Memory B cell (primary cell): ENCODE measurements around the gene TASL.
"Not testable (repeated sequence)": the region's sequence is repeated elsewhere in the genome, so short reads cannot be mapped to it uniquely, and the experiment has no call there.

Experiments used
- ATAC-seq: fragments of 150-1000 bp; cut with Tn5 transposase; 2 replicates; pipeline ENCODE4 v1.10.0; 2021; ENCODE audit warnings: low read depth, mild to moderate bottlenecking, moderate library complexity
- DNase-seq, 2 donors: peaks; one replicate each; pipeline ENCODE4 v3.0.0; 2022; ENCODE audit warnings: low spot score in 2 of 2
- H3K27ac Mint-ChIP-seq: one replicate; pipeline ENCODE4 v1.8.0; 2022; ENCODE audit warnings: mild to moderate bottlenecking, moderate library complexity, mixed read lengths
- H3K27me3 Mint-ChIP-seq: one replicate; pipeline ENCODE4 v1.8.0; 2022; ENCODE audit warnings: mixed read lengths
- H3K36me3 Mint-ChIP-seq: one replicate; pipeline ENCODE4 v1.8.0; 2022; ENCODE audit warnings: mild to moderate bottlenecking, mixed read lengths
- H3K4me1 Mint-ChIP-seq: one replicate; pipeline ENCODE4 v1.8.0; 2022; ENCODE audit warnings: mixed read lengths
- H3K4me3 Mint-ChIP-seq: one replicate; pipeline ENCODE4 v1.8.0; 2022; ENCODE audit warnings: mild to moderate bottlenecking, moderate library complexity, mixed read lengths
- H3K9me3 Mint-ChIP-seq: one replicate; pipeline ENCODE4 v1.8.0; 2022; ENCODE audit warnings: mixed read lengths

TASL gene, protein sequence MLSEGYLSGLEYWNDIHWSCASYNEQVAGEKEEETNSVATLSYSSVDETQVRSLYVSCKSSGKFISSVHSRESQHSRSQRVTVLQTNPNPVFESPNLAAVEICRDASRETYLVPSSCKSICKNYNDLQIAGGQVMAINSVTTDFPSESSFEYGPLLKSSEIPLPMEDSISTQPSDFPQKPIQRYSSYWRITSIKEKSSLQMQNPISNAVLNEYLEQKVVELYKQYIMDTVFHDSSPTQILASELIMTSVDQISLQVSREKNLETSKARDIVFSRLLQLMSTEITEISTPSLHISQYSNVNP

GRCh38 chrX:30577362-30577991, at the start of gene TASL:
TSS of gene TASL (minus strand) at chrX:30577766. CDS start at chrX:30560355, 17,411 bp downstream.
- Mint-ChIP-seq H3K4me3 (peak within 1 kb of the TSS; percentile 97), H3K27me3 (no peaks in the 10 kb centered on the region), H3K9me3 (no peaks in the 10 kb centered on the region), H3K4me1 (peaks cover 13% of the 10 kb centered on the region), H3K27ac (peak within 1 kb of the TSS; percentile 99), H3K36me3 (peaks cover 11% of the 10 kb centered on the region)
- DNase-seq (peak; percentile 46 to 58), ATAC-seq (peak; percentile 90)

DNA sequence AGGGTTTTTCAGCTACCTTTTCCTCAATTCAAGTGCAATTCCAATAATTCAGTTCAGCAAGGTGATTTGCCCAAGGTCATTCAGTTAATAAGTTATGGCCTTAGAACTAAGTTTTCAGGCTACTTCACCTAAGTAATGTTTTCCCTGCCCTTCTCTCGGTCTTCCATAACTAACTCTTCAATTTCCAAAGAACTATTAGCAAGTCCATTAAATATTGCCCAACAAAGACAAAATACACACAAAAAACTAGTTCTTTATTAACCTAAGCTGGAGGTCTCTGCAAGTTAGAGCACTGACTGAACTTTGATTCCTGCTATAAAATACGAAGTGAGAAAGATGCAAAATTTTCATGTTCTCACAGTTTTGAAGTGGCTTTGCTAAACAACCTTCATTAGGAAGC, 48.8 kb upstream of the TASL start:
- no peak for DNase-seq
- Mint-ChIP-seq H3K27me3 (no peaks in the 10 kb centered on the region), H3K36me3 (peaks cover 1% of the 10 kb centered on the region), H3K4me3 (no peak overlapping the region), H3K9me3 (no peaks in the 10 kb centered on the region), H3K27ac (no peak overlapping the region), H3K4me1 (no peaks in the 10 kb centered on the region)
- no peak for ATAC-seq

DNA sequence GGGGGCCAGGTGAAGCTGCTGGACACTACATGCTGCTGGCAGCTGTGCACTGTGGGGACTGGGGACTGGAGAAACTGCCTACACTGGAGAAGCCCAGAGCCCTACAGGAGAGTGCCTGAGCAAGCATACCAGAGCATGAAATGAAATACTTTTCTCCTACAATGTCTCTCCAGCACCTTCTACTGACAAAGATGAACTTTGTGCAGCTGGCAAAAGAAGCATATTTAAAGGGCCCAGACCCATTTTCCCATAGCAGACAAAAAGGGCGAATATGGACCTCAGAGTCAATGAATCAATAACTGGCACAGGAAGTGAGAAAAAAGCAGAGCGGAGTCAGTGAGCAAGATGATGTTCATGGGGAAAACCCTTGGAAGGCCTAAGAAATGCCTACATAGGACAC, 44.8 kb upstream of the TASL start:
- Mint-ChIP-seq H3K4me3 (no peak overlapping the region), H3K9me3 (no peaks in the 10 kb centered on the region), H3K27ac (no peak overlapping the region), H3K4me1 (no peaks in the 10 kb centered on the region), H3K27me3 (no peaks in the 10 kb centered on the region), H3K36me3 (peaks cover 1% of the 10 kb centered on the region)
- no peak for ATAC-seq
- no peak for DNase-seq

GRCh38 chrX:30620980-30621618, 43.5 kb upstream of the TASL start:
- Mint-ChIP-seq H3K36me3 (peaks cover 1% of the 10 kb centered on the region), H3K27me3 (no peaks in the 10 kb centered on the region), H3K4me1 (no peaks in the 10 kb centered on the region), H3K27ac (no peak overlapping the region), H3K4me3 (no peak overlapping the region), H3K9me3 (no peaks in the 10 kb centered on the region)
- DNase-seq (no peak), ATAC-seq (no peak)

DNA sequence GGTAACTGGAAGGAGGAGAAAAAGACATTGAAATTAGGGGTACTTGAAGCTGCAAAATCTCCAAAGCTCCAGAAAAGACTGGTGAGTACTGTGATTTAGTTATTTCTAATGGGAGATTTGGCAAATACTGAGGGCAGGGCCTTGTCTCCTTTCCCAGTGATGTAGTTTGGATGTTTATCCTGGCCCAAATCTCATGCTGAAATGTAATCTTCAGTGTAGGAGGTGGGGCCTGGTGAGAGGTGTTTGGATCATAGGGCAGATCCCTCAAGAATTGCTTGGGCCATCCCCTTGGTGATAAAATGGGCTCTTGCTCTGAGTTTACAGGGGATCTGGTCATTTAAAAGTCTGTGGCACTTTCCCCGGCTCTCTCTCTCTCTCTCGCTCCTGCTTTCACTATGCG, 42.6 kb upstream of the TASL start:
- Mint-ChIP-seq H3K4me1 (no peaks in the 10 kb centered on the region), H3K9me3 (no peaks in the 10 kb centered on the region), H3K4me3 (no peak overlapping the region), H3K27me3 (no peaks in the 10 kb centered on the region), H3K36me3 (peaks cover 1% of the 10 kb centered on the region), H3K27ac (no peak overlapping the region)
- DNase-seq, result no peak
- ATAC-seq, result no peak

DNA sequence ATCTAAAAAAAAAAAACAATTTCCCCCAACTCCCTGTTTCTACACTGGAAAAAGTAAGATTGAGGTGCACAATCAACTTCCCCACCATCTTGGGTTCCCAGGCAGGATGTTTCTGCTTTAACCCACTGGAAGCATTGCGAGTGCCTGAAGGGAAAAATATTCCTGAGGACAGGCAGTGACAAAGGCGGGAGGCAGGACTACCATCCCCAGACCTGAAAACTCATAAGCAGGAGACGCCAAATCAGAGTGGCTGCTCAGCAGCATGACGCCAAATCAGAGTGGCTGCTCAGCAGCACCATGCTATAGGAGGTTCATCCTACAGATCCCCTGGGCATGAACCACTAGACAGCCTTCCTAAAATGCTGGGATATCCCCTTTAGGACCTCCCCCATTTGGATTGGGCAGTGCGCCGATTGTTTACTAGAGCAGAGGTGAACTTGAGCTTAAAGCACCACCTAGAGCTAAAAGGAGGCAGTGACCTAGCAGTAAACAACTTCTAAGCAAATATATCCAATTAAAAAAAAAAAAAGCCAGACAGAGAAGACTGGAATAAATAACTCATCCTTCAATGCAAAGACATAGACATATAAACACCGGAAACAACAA, 40.7 kb upstream of the TASL start:
- Mint-ChIP-seq H3K4me1 (no peaks in the 10 kb centered on the region), H3K4me3 (no peak overlapping the region), H3K27ac (no peak overlapping the region), H3K36me3 (peaks cover 1% of the 10 kb centered on the region), H3K27me3 (peaks cover 2% of the 10 kb centered on the region), H3K9me3 (no peaks in the 10 kb centered on the region)
- no peak for ATAC-seq
- no peak for DNase-seq

DNA sequence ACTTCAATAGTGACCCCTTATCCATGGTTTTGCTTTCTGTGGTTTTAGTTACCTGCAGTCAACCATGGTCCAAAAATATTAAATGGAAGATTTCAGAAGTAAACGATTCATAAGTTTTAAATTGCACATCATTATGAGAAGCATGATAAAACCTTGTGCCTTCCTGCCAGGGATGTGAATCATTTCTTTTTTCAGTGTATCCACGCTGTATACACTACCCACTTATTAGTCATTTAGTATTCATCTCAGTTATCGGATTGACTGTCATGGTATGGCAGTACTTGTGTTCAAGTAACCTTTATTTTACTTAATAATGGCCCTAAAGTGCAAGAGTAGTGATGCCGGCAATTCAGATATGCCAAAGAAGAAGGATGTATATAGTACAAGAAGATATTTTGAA, 37.7 kb upstream of the TASL start:
- DNase-seq, result no peak
- Mint-ChIP-seq H3K27ac (no peak overlapping the region), H3K27me3 (peaks cover 2% of the 10 kb centered on the region)

GRCh38 chrX:30613721-30614120, 36.2 kb upstream of the TASL start:
- no peak for DNase-seq
- Mint-ChIP-seq H3K27me3 (peaks cover 2% of the 10 kb centered on the region), H3K4me3 (no peak overlapping the region), H3K9me3 (no peaks in the 10 kb centered on the region), H3K4me1 (no peaks in the 10 kb centered on the region), H3K36me3 (no peaks in the 10 kb centered on the region), H3K27ac (no peak overlapping the region)
- ATAC-seq, result no peak

More for the DNA sequence above, 37.7 kb upstream of the TASL start:
- no peak overlapping the region for H3K4me3 Mint-ChIP-seq
- no peaks in the 10 kb centered on the region for H3K9me3 Mint-ChIP-seq
- H3K4me1 Mint-ChIP-seq, result no peaks in the 10 kb centered on the region
- ATAC-seq, result no peak
- H3K36me3 Mint-ChIP-seq, result no peaks in the 10 kb centered on the region

GRCh38 chrX:30612250-30612655, 34.7 kb upstream of the TASL start:
- no peaks in the 10 kb centered on the region for H3K4me1 Mint-ChIP-seq
- no peak for ATAC-seq
- no peak for DNase-seq
- no peaks in the 10 kb centered on the region for H3K9me3 Mint-ChIP-seq
- no peak overlapping the region for H3K4me3 Mint-ChIP-seq
- H3K36me3 Mint-ChIP-seq, result no peaks in the 10 kb centered on the region
- peaks cover 2% of the 10 kb centered on the region for H3K27me3 Mint-ChIP-seq
- no peak overlapping the region for H3K27ac Mint-ChIP-seq

DNA sequence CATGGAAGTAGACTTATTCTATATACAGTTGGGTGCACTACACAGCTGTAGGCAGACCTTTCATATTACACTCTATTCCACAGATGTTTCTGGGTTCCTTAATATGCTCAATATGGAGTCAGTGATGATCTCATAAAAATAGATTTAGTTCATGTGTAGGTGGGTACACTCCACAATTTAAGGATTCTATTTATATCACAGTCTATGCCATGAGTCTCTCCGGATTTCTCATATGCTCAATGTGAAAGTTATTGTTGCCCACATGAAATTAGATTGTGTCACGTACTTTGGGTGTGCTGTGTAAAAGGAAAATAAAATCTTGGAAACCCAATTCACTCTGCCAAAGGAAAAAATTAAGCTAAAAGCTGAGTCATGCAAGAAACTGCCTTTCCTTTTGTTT, 32.5 kb upstream of the TASL start:
- H3K4me1 Mint-ChIP-seq, result no peaks in the 10 kb centered on the region
- H3K36me3 Mint-ChIP-seq, result no peaks in the 10 kb centered on the region
- H3K9me3 Mint-ChIP-seq, result no peaks in the 10 kb centered on the region
- no peak overlapping the region for H3K4me3 Mint-ChIP-seq
- H3K27ac Mint-ChIP-seq, result no peak overlapping the region
- DNase-seq (no peak), ATAC-seq (no peak)
- peaks cover 2% of the 10 kb centered on the region for H3K27me3 Mint-ChIP-seq

GRCh38 chrX:30607155-30607554, 29.6 kb upstream of the TASL start:
- no peak for ATAC-seq

DNA sequence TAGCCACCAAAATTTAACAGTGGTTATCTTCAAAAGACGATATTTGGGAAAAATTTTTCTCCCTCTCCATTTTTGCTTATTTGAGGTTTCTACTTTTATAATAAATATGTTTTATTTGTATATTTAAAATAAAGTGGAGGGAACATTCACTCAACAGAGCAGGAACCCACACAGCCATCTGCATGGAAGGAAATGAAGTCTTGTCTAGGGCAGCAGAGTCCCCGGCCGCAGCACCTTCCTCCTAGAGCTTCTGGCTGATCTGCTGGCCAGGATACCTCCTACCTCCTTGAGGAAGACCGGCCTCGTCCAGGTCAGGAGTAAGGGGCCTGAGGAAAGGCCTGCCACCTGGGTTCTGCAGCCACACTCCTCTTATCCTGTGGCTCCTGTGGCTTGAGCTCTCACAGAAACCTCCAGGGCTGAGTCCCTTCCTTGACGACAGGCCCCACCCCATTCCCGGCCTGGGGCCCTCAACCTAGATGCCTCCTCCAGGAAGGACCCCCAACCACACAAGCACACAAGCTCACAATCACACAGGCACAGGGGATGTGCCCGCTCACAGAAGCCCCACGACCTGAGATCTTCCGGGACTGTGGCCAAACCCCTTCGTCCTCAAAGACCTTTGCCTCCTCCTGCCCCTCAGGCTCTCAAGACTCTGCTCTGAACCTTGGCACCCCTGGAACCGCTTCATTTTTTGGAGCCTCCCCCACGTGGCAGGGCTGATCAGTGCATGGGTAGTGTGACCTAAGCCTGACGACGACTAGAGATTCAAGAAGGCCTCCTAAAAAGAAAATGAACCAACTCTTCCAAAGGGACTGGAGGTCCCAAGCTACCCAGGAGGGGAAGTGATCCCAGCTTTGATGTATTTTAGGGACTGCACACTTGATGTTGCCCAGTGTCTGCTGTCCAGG, 23.0 kb upstream of the TASL start:
- not testable (repeated sequence) for H3K27ac Mint-ChIP-seq
- peak; percentile 59 for ATAC-seq

More at GRCh38 chrX:30607155-30607554, 29.6 kb upstream of the TASL start:
- H3K36me3 Mint-ChIP-seq, result no peaks in the 10 kb centered on the region
- no peak for DNase-seq
- H3K27ac Mint-ChIP-seq, result no peak overlapping the region
- no peaks in the 10 kb centered on the region for H3K4me1 Mint-ChIP-seq
- H3K27me3 Mint-ChIP-seq, result no peaks in the 10 kb centered on the region
- H3K9me3 Mint-ChIP-seq, result no peaks in the 10 kb centered on the region
- H3K4me3 Mint-ChIP-seq, result no peak overlapping the region

DNA sequence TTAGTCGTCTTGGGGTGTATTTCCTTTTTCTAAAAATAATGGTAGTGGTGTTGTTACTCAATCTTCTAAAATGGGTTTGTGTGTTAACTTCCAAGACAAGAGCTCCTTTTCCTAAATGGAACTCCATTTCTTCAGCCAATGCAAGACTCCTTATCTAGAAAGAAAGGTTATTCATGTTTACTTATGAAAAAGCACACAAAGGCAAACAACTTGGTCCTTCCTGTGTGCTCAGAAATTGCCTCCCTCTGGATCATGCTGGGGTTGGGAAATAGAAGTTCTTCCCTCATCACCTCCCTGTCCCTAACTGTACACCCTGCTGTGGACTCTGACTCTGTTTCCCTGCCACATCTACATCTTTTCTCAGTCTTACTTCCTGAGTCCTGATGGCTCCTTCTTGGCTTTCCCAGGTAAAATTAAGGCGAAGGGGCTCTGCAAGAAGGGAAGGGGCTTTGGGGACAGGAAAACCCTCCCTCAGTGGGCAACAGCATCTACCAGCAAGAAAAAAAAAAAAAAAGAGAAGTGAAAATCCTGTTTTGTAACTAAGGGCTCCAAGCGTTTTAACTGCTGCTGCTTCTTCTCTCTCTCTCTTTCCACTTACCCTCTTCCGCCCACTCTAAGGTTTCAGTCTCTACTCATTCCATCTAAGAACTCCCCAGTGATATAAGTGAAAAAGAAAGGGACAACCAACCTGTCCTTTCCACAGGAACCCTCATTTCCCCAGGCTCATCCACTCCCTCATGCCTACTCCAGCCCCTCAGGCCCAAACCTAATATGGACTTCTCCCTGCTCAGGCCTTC, 19.8 kb upstream of the TASL start:
- no peaks in the 10 kb centered on the region for H3K36me3 Mint-ChIP-seq
- H3K4me1 Mint-ChIP-seq, result peaks cover 24% of the 10 kb centered on the region
- H3K27ac Mint-ChIP-seq, result peak overlapping the region; percentile 91
- ATAC-seq, result peak; percentile 67
- DNase-seq, result no peak
- H3K27me3 Mint-ChIP-seq, result no peaks in the 10 kb centered on the region
- H3K9me3 Mint-ChIP-seq, result no peaks in the 10 kb centered on the region
- peak overlapping the region; percentile 71 for H3K4me3 Mint-ChIP-seq

More for the DNA sequence above, 23.0 kb upstream of the TASL start:
- not testable (repeated sequence) for H3K36me3 Mint-ChIP-seq, H3K4me3 Mint-ChIP-seq, H3K27me3 Mint-ChIP-seq, H3K9me3 Mint-ChIP-seq, DNase-seq
- H3K4me1 Mint-ChIP-seq, result peaks cover 21% of the 10 kb centered on the region
